SU-DHL-6 (cell line): ENCODE results near the gene SLC25A34.

Experiments
- CTCF ChIP-seq: fragments of 200-600 bp; sonication (generic); IDR thresholded peaks from one replicate; pipeline ENCODE4 v1.5.1; 2017; ENCODE audit warnings: antibody characterized with exemption, mild to moderate bottlenecking, low read length, moderate library complexity; ENCODE audit not compliant: insufficient read depth, poor library complexity, severe bottlenecking
- EZH2phosphoT487 ChIP-seq: fragments of 200-600 bp; sonication (generic), shearing (Covaris generic); conservative IDR thresholded peaks from 2 replicates; pipeline ENCODE4 v1.6.1; 2018; ENCODE audit warnings: mild to moderate bottlenecking, antibody characterized with exemption, low read length, moderate library complexity, mixed read lengths

GRCh38 chr1:15704526-15705183 lies 31.4 kb upstream of the SLC25A34 start:
- no peak for TF ChIP-seq CTCF
- no peak for TF ChIP-seq EZH2phosphoT487
